Body of pancreas (tissue), 4 donors: ENCODE results near the gene GIPR.

Experiments
- POLR2A ChIP-seq, 3 donors: fragments of 450-650 bp; IDR thresholded peaks; one replicate each; pipeline ENCODE4 v1.6.1; 2016; ENCODE audit warnings: antibody characterized with exemption in 3 of 3, mild to moderate bottlenecking in 2 of 3
- TF ChIP-seq, protein P1 (sequence below), 7 experiments: fragments of 450-650 bp in 4 of 7; fragments of 200-600 bp in 3 of 7; sonication (generic) in 3 of 7; IDR thresholded peaks; one replicate each; pipeline ENCODE4 v1.5.1; 2016 to 2019; ENCODE audit warnings: antibody characterized with exemption in 7 of 7

DNA sequence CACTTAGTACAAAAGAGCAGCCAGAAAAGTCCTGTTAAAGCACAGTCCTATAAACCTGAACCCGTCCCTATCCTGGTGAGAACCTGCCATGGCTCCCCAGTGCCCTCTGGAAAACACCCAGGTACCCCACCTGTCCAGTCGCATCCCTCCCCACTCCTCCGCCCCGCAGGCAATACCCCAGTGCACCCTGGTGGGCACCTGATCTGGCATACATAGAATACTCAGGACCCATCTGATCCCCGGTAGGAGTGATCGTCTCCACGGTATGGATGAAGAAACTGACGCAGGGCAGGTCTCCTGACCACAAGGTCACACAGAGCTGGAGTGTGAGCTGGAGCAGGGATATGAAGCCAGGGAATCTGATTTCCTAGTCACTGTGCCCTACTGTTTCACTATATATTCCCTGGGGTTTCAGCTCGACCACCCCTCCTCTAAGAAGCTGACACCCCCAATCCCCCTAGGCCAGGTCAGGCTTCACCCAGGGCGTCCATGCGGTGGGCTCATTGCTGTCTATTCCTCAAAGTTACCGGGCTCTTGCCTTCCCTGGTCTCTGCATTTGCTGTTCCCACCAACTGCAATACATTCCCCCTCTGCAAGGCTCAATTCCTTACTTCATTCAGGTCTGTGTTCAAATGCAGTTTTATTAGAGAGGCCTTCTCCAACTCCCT, 50.1 kb downstream of the GIPR start:
- TF ChIP-seq, protein P1, sequence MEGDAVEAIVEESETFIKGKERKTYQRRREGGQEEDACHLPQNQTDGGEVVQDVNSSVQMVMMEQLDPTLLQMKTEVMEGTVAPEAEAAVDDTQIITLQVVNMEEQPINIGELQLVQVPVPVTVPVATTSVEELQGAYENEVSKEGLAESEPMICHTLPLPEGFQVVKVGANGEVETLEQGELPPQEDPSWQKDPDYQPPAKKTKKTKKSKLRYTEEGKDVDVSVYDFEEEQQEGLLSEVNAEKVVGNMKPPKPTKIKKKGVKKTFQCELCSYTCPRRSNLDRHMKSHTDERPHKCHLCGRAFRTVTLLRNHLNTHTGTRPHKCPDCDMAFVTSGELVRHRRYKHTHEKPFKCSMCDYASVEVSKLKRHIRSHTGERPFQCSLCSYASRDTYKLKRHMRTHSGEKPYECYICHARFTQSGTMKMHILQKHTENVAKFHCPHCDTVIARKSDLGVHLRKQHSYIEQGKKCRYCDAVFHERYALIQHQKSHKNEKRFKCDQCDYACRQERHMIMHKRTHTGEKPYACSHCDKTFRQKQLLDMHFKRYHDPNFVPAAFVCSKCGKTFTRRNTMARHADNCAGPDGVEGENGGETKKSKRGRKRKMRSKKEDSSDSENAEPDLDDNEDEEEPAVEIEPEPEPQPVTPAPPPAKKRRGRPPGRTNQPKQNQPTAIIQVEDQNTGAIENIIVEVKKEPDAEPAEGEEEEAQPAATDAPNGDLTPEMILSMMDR (IDR thresholded peaks at IDR 0.05), result no peak
- TF ChIP-seq POLR2A (IDR thresholded peaks at IDR 0.05), result no peak
